Smooth muscle cell (in vitro differentiated cells): ENCODE data around the gene TM9SF2. TPM values are rescaled to one million over a fixed set of nuclear protein-coding genes. Genes with fewer than 3 reads are reported as not detected.

ENCODE experiments used
- DNase-seq: peaks from one replicate; lab custom pipeline; 2025; ENCODE audit not compliant: unreplicated experiment; lab: John Stamatoyannopoulos, UW
- H2AFZ ChIP-seq: fragments of 200-600 bp; sonication (generic); 2 replicates; pipeline ENCODE4 v1.6.0; 2016; ENCODE audit warnings: antibody characterized with exemption, low read depth, mild to moderate bottlenecking
- H3F3A ChIP-seq: fragments of 200-600 bp; sonication (generic); 2 replicates; pipeline ENCODE4 v1.6.0; 2017; ENCODE audit warnings: antibody characterized with exemption, low read depth
- H3K27ac ChIP-seq: fragments of 200-600 bp; sonication (generic); 2 replicates; pipeline ENCODE4 v1.5.1; 2016; ENCODE audit warnings: low read depth, mild to moderate bottlenecking
- H3K27me3 ChIP-seq: fragments of 200-600 bp; sonication (generic); 2 replicates; pipeline ENCODE4 v1.6.1; 2016; ENCODE audit warnings: low read depth, mild to moderate bottlenecking
- H3K36me3 ChIP-seq: fragments of 200-600 bp; sonication (generic); 2 replicates; pipeline ENCODE4 v1.5.1; 2016; ENCODE audit warnings: low read depth
- H3K4me1 ChIP-seq: fragments of 200-600 bp; sonication (generic); 2 replicates; pipeline ENCODE4 v1.5.1; 2016; ENCODE audit warnings: low read depth
- H3K4me2 ChIP-seq: fragments of 200-600 bp; sonication (generic); 2 replicates; pipeline ENCODE4 v1.6.0; 2016; ENCODE audit warnings: mild to moderate bottlenecking
- H3K4me3 ChIP-seq: fragments of 200-600 bp; sonication (generic); 2 replicates; pipeline ENCODE4 v1.5.1; 2016; ENCODE audit warnings: mild to moderate bottlenecking
- H3K79me2 ChIP-seq: fragments of 200-600 bp; sonication (generic); 2 replicates; pipeline ENCODE4 v1.6.0; 2016; ENCODE audit warnings: low read depth, mild to moderate bottlenecking
- H3K9ac ChIP-seq: fragments of 200-600 bp; sonication (generic); 2 replicates; pipeline ENCODE4 v1.6.0; 2016; ENCODE audit warnings: low read depth
- H3K9me3 ChIP-seq: fragments of 200-600 bp; sonication (generic); replicated peaks from 2 replicates; pipeline ENCODE4 v1.5.1; 2016; ENCODE audit warnings: low read depth
- H4K20me1 ChIP-seq: fragments of 200-600 bp; sonication (generic); 2 replicates; pipeline ENCODE4 v1.6.0; 2016; ENCODE audit warnings: low read depth
- WGBS: methylation state at CpG from one replicate; pipeline ENCODE4 v1.1.7; 2016; ENCODE audit warnings: low lambda C conversion rate; 5-methylcytosine and 5-hydroxymethylcytosine counted together
- polyA plus RNA-seq: library from polyadenylated mRNA; unstranded; fragments of >200 nt; fragmentation: Nextera tagmentation; extraction: Ambion mirVana; gene quantifications from 2 replicates; pipeline ENCODE4 v1.2.1, GENCODE V29; 2016
- total RNA-seq: library from RNA; depleted of rRNA; stranded (reverse); fragments of >200 nt; gene quantifications from 2 replicates; pipeline ENCODE4 v1.2.3, GENCODE V29; 2014
- TF ChIP-seq, protein P1 (sequence below): fragments of 200-600 bp; sonication (generic); IDR thresholded peaks from 2 replicates; pipeline ENCODE4 v1.5.1; 2017; ENCODE audit warnings: borderline replicate concordance, mild to moderate bottlenecking, antibody characterized with exemption; ENCODE audit not compliant: insufficient read depth, poor library complexity, severe bottlenecking

TM9SF2 gene
- total and polyA plus RNA-seq, 2 experiments from 2014 or later = 195 to 272 TPM

DNA sequence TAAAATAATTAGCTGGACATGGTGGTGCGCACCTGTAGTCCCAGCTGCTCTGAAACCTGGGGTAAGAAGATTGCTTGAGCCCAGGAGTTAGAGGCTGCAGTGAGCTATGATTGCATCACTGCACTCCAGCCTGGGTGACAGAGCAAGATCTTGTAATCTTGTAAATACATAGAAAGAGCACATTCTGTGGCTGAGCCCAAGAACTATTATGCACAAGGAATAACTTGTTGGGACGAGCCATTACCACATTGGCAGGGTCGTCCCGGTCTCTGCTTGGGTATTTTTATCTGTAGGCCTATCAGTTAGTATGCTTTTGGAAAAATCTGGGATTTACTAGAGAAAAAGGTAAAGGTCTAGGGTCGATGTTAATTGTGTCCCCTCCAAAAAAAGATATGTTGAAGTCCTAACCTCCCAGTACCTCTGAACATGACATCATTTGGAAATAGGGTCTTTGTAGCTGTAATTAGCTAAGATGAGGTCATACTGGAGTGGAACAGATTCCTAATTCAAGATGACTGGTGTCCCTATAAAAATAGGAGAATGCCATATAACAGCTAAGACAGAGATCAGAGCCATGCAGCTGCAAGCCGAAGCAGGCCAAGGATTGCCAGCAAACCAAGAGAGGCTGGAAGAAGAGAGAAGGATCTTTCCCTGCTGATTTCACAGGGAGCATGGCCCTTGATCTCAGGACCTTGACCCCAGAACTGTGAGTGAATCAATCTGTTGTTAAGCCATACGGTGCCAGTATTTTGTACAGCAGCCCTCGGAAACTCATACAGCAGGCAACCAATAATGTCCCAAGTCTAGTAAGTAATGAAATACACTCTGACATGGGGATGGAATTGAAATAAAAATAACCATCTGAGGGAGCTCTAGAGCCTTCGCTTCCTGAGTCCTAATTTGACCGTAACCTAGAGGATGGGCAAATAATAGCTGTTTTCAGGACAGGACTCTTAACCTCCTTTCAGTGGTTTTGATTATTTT is 77.0 kb downstream of the TM9SF2 start:
- no peaks in the 10 kb centered on the region for H3F3A ChIP-seq
- no peak overlapping the region for H3K4me2 ChIP-seq
- no peak for DNase-seq
- H3K9ac ChIP-seq = no peak overlapping the region
- TF ChIP-seq, protein P1, sequence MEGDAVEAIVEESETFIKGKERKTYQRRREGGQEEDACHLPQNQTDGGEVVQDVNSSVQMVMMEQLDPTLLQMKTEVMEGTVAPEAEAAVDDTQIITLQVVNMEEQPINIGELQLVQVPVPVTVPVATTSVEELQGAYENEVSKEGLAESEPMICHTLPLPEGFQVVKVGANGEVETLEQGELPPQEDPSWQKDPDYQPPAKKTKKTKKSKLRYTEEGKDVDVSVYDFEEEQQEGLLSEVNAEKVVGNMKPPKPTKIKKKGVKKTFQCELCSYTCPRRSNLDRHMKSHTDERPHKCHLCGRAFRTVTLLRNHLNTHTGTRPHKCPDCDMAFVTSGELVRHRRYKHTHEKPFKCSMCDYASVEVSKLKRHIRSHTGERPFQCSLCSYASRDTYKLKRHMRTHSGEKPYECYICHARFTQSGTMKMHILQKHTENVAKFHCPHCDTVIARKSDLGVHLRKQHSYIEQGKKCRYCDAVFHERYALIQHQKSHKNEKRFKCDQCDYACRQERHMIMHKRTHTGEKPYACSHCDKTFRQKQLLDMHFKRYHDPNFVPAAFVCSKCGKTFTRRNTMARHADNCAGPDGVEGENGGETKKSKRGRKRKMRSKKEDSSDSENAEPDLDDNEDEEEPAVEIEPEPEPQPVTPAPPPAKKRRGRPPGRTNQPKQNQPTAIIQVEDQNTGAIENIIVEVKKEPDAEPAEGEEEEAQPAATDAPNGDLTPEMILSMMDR = peak; percentile 3
- 73% methylated on average over 10 of the region's 10 CpGs for WGBS
- no peaks in the 10 kb centered on the region for H3K79me2 ChIP-seq
- no peaks in the 10 kb centered on the region for H3K9me3 ChIP-seq
- H3K27ac ChIP-seq = peak overlapping the region; percentile 26
- no peaks in the 10 kb centered on the region for H3K36me3 ChIP-seq
- no peaks in the 10 kb centered on the region for H3K4me1 ChIP-seq
- no peaks in the 10 kb centered on the region for H3K27me3 ChIP-seq
- H3K4me3 ChIP-seq = no peak overlapping the region
- H2AFZ ChIP-seq = no peak overlapping the region
- no peaks in the 10 kb centered on the region for H4K20me1 ChIP-seq

- TF ChIP-seq, protein P1 = no peak
- Histone ChIP-seq H3K4me3 (no peak overlapping the region), H3K4me2 (no peak overlapping the region), H3K36me3 (no peaks in the 10 kb centered on the region), H3K27me3 (no peaks in the 10 kb centered on the region), H3K9me3 (no peaks in the 10 kb centered on the region), H4K20me1 (no peaks in the 10 kb centered on the region), H3K79me2 (no peaks in the 10 kb centered on the region), H3K4me1 (no peaks in the 10 kb centered on the region), H3F3A (no peaks in the 10 kb centered on the region), H2AFZ (no peak overlapping the region), H3K27ac (no peak overlapping the region), H3K9ac (no peak overlapping the region)
- WGBS = 89% methylated on average over 7 of the region's 7 CpGs
- DNase-seq = no peak
Measured at GRCh38 chr13:99580500-99581268, 79.4 kb downstream of the TM9SF2 start.

DNA sequence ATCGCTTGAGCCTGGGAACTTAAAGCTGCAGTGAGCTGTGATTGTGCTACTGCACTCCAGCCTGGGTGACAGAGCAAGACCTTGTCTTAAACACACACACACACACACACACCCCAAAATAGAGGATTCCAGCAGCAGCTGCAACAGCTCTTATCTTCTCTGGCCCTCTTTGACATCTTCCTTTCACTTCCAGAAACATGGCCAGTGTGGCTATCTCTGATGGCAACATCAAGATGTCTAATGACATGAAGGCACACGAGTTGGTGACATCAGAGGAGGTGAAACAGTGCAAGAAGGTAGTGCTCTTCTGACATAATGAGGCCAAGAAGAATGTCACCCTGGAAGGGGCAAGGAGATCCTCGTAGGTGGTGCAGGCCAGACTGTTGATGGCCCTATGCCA is 81.2 kb downstream of the TM9SF2 start:
- Histone ChIP-seq H3K9ac (no peak overlapping the region), H3K4me3 (no peak overlapping the region), H3K9me3 (no peaks in the 10 kb centered on the region), H2AFZ (no peak overlapping the region), H4K20me1 (no peaks in the 10 kb centered on the region), H3K4me1 (no peaks in the 10 kb centered on the region), H3K27me3 (no peaks in the 10 kb centered on the region), H3K27ac (no peak overlapping the region), H3K4me2 (no peak overlapping the region), H3K36me3 (no peaks in the 10 kb centered on the region), H3K79me2 (no peaks in the 10 kb centered on the region), H3F3A (no peaks in the 10 kb centered on the region)
- TF ChIP-seq, protein P1 = no peak
- no peak for DNase-seq
- WGBS = 57% methylated on average over 3 of the region's 3 CpGs
